SH-SY5Y (cell line): ENCODE measurements around the gene SIMC1.

Source experiments
- GATA2 ChIP-seq: IDR thresholded peaks from 2 replicates; pipeline ENCODE4 v1.6.1; 2011; ENCODE audit warnings: mild to moderate bottlenecking, low read depth, low read length
- GATA3 ChIP-seq: IDR thresholded peaks from 2 replicates; pipeline ENCODE4 v1.6.1; 2011; ENCODE audit warnings: low read depth, mild to moderate bottlenecking, low read length, moderate library complexity

DNA sequence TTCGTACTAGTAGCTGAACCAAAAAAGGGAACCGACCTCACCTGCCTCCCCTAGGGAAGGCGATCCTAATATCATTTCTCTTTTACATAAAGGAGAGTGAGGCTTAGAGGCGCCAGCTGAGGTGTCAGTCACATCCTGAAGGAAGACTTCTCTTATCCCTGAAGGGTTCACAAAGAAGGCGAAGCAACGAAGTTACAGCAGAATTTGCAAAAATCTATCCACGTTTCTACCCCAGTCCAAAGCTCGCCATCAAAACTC, 123.9 kb downstream of the SIMC1 start:
- no peak for TF ChIP-seq GATA2
- no peak for TF ChIP-seq GATA3
